H1 (cell line): ENCODE results near the gene EXOG.
A peak's percentile ranks its signal among the peaks of the same experiment; 100 is the strongest.

Experiments used
- BRCA1 ChIP-seq: IDR thresholded peaks from 2 replicates; pipeline ENCODE4 v1.6.1; 2012; ENCODE audit warnings: low read depth, low read length, improper control_type of control experiment
- CHD2 ChIP-seq: IDR thresholded peaks from 2 replicates; pipeline ENCODE4 v1.6.1; 2012; ENCODE audit warnings: low read length, improper control_type of control experiment
- GABPA ChIP-seq: IDR thresholded peaks from 2 replicates; pipeline ENCODE4 v1.6.1; 2011; ENCODE audit warnings: mild to moderate bottlenecking, low read length, moderate library complexity, borderline replicate concordance; ENCODE audit not compliant: insufficient read depth
- GTF2F1 ChIP-seq: IDR thresholded peaks from 2 replicates; pipeline ENCODE4 v1.6.1; 2012; ENCODE audit warnings: low read depth, low read length, improper control_type of control experiment, borderline replicate concordance
- JUN ChIP-seq: IDR thresholded peaks from 2 replicates; pipeline ENCODE4 v1.6.1; 2011; ENCODE audit warnings: low read depth, mild to moderate bottlenecking, improper control_type of control experiment, low read length
- JUND ChIP-seq: IDR thresholded peaks from 2 replicates; pipeline ENCODE4 v1.6.1; 2011; ENCODE audit warnings: mild to moderate bottlenecking, improper control_type of control experiment, low read length
- POLR2A ChIP-seq, 2 experiments: IDR thresholded peaks; 1 replicate in 1 of 2; 2 replicates in 1 of 2; pipeline ENCODE4 v1.6.1; 2011; ENCODE audit warnings: low read depth in 2 of 2, low read length in 2 of 2, mild to moderate bottlenecking in 2 of 2; ENCODE audit errors: control extremely low read depth in 1 of 2
- POLR2AphosphoS5 ChIP-seq: IDR thresholded peaks from 2 replicates; pipeline ENCODE4 v1.6.1; 2011; ENCODE audit warnings: low read depth, low read length
- SIN3A ChIP-seq, 2 experiments: IDR thresholded peaks in 1 of 2; conservative IDR thresholded peaks in 1 of 2; 2 replicates each; pipeline ENCODE4 v1.6.1; 2011 to 2012; ENCODE audit warnings: low read length in 2 of 2, improper control_type of control experiment in 1 of 2, low read depth in 1 of 2, mild to moderate bottlenecking in 1 of 2
- SP1 ChIP-seq: IDR thresholded peaks from 2 replicates; pipeline ENCODE4 v1.6.1; 2011; ENCODE audit warnings: low read depth, low read length
- TAF1 ChIP-seq: IDR thresholded peaks from 2 replicates; pipeline ENCODE4 v1.6.1; 2011; ENCODE audit warnings: mild to moderate bottlenecking, low read depth, low read length
- TCF12 ChIP-seq: IDR thresholded peaks from 2 replicates; pipeline ENCODE4 v1.6.1; 2011; ENCODE audit warnings: low read depth, mild to moderate bottlenecking, low read length
- TF ChIP-seq, protein P1 (sequence below), 3 experiments: IDR thresholded peaks; 1 replicate in 2 of 3; 2 replicates in 1 of 3; pipeline versions ENCODE4 v1.5.1 to v1.6.1; 2011; ENCODE audit warnings: low read length in 3 of 3, mild to moderate bottlenecking in 3 of 3, inconsistent platforms in 2 of 3, low read depth in 1 of 3, moderate library complexity in 1 of 3; ENCODE audit not compliant: insufficient read depth in 1 of 3; ENCODE audit errors: control extremely low read depth in 1 of 3
- TF ChIP-seq, protein P2 (sequence below): IDR thresholded peaks from 2 replicates; pipeline ENCODE4 v1.6.1; 2012; ENCODE audit warnings: inconsistent platforms

DNA sequence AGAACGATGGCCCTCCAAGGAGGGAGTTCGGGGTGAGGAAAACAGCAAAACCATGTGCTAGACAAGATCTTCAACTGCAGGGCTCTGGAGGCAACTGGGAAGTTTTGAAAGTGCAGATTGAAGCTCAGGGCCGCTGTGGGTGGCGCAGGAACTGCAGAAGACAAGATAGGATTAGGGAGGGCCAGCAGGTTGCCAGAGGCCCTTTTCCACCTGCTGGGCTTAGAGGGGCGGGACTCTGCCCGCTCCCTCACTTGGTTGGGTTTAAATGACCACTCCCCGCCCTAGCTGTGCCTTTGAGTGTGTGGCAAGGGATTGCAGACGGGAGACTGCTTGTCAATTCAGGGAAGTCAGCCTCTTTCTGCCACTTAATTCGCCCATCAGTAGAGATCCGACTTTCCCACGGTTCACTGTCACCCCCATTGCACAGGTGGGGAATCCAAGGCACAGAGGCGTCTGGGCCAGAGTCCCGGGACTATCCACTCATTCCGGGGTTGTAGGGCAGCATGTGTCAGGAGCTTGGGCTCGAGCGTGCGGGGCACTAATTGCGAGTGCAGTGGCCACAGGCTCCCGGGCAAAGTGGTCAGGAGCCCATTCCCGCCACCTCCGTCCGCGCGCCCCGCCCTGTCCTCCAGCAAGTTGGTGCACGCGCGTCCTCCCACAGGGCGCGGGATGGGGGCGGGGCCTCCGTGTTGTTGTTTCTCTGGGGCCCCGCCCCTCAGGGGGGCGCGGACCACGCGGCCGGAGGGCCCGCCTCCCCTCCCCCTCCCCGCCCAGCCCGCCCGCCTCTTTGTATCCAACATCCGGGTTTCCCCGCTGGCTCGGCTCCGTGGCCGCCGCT, 42.8 kb upstream of the EXOG start, which contains the start of gene ACVR2B:
- TF ChIP-seq, protein P1, sequence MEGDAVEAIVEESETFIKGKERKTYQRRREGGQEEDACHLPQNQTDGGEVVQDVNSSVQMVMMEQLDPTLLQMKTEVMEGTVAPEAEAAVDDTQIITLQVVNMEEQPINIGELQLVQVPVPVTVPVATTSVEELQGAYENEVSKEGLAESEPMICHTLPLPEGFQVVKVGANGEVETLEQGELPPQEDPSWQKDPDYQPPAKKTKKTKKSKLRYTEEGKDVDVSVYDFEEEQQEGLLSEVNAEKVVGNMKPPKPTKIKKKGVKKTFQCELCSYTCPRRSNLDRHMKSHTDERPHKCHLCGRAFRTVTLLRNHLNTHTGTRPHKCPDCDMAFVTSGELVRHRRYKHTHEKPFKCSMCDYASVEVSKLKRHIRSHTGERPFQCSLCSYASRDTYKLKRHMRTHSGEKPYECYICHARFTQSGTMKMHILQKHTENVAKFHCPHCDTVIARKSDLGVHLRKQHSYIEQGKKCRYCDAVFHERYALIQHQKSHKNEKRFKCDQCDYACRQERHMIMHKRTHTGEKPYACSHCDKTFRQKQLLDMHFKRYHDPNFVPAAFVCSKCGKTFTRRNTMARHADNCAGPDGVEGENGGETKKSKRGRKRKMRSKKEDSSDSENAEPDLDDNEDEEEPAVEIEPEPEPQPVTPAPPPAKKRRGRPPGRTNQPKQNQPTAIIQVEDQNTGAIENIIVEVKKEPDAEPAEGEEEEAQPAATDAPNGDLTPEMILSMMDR (IDR thresholded peaks at IDR 0.05; ENCODE audit: control extremely low read depth in 1 of 3, insufficient read depth in 1 of 3, low read depth in 1 of 3, low read length in 3 of 3) = peak in 1 of 3 experiments; percentile 11; a peak in 1 of 4 replicates
- TF ChIP-seq CHD2 = no peak
- no peak for TF ChIP-seq JUN
- peak; percentile 56 to 71; a peak in 2 of 3 replicates for TF ChIP-seq POLR2A (IDR thresholded peaks at IDR 0.05; ENCODE audit: control extremely low read depth in 1 of 2, low read depth in 2 of 2, low read length in 2 of 2)
- 0 out of 2 replicates have a peak, but pooled peaks have one; percentile 9 for TF ChIP-seq JUND
- TF ChIP-seq TAF1 = peak; percentile 58; the same call in 1 of the 2 replicates
- TF ChIP-seq GTF2F1 = no peak
- TF ChIP-seq, protein P2, sequence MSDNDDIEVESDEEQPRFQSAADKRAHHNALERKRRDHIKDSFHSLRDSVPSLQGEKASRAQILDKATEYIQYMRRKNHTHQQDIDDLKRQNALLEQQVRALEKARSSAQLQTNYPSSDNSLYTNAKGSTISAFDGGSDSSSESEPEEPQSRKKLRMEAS = peak; percentile 71
- peak; percentile 60 to 66; a peak in 3 of 4 replicates for TF ChIP-seq SIN3A (conservative IDR thresholded peaks at IDR 0.05 in 1 of 2, IDR thresholded peaks at IDR 0.05 in 1 of 2; ENCODE audit: low read depth in 1 of 2, low read length in 2 of 2)
- TF ChIP-seq SP1 = peak; percentile 41; the same call in 1 of the 2 replicates
- TF ChIP-seq POLR2AphosphoS5 = 0 out of 2 replicates have a peak, but pooled peaks have one; percentile 78
- no peak for TF ChIP-seq BRCA1
- no peak for TF ChIP-seq TCF12
- TF ChIP-seq GABPA = no peak
